GM12801 (cell line): ENCODE data around the gene VPS54.

Source experiments
- TF ChIP-seq, protein P1 (sequence below): IDR thresholded peaks from one replicate; pipeline ENCODE4 v1.5.1; 2011; ENCODE audit warnings: control low read depth; ENCODE audit not compliant: insufficient read length; ENCODE audit errors: extremely low read depth

The VPS54 gene

DNA sequence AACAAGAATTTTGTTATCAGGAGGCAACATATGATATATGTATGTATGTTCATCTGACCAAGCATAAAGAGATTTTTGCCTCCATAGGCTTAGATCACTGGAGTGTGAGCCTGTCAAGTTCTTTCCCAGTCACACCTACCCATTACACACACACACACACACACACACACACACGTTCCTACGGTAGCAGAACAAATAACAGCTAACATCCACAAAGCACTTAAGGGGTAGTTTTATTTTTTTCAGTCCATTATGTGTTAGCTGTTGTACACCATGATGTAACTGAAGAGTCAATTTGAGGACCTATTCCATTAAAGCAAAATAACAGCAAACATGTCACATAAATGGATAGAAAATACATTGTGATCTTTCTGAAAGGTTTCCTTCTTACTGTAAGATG is 138.0 kb downstream of the VPS54 start:
- TF ChIP-seq, protein P1, sequence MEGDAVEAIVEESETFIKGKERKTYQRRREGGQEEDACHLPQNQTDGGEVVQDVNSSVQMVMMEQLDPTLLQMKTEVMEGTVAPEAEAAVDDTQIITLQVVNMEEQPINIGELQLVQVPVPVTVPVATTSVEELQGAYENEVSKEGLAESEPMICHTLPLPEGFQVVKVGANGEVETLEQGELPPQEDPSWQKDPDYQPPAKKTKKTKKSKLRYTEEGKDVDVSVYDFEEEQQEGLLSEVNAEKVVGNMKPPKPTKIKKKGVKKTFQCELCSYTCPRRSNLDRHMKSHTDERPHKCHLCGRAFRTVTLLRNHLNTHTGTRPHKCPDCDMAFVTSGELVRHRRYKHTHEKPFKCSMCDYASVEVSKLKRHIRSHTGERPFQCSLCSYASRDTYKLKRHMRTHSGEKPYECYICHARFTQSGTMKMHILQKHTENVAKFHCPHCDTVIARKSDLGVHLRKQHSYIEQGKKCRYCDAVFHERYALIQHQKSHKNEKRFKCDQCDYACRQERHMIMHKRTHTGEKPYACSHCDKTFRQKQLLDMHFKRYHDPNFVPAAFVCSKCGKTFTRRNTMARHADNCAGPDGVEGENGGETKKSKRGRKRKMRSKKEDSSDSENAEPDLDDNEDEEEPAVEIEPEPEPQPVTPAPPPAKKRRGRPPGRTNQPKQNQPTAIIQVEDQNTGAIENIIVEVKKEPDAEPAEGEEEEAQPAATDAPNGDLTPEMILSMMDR: no peak

DNA sequence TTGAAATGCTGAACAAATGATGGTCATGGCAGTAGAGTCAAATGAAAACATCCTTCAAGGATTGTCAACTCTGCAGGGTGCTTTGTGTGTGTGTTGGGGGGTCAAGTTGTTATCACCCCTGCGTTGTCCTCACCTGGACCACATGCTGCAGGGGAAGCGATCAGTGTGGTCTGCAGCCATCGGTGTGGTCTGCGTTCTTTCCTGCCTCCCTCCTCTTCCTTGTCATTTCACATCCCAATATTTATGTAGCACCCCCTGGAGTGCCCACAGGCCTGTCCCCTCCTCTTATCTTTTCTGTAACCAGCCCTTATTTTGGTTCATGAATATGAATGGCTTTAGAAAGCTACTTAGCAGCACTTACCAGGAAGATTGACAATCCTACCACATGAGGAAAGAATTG is 138.6 kb downstream of the VPS54 start:
- TF ChIP-seq, protein P1: no peak

DNA sequence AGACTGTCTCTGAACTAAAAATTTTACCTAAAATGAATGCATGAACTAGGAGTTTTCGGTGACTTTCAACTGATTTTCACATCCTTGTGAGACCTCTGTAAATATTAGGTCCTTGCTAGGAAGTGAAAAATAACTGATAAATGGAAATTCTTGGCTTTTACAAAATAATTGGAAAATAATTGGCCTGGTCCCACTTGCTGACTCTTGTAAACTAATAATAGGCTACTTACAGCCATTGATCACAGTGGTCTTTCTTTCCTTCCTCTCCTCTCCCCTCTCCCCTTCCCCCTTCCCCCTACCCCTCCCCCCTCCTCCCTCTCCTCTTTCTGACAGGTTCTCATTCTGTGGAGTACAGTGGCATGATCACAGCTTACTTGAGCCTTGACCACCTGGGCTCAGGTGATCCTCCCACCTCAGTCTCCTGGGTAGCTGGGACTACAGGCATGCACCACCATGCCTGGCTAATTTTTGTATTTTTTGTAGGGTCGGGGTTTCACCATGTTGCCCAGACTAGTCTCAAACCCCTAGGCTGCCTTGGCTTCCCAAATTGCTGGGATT is 139.3 kb downstream of the VPS54 start:
- TF ChIP-seq, protein P1: no peak

DNA sequence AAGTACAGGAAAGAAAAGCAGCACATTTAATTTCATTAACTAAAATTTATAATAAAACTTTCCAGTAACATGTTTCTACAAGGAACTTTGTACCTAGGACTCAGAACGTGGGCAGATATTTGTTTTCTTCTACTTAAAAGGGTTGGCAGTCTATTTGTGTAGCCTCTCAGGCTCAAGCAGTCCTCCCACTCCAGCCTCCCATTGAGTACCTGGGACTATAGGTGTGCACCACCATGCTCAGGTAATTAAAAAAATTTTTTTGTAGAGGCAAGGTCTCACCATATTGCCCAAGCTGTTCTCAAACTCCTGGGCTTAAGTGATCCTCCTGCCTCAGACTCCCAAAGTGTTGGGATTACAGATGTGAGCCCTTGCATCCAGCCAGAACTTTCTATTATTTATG is 140.7 kb downstream of the VPS54 start:
- TF ChIP-seq, protein P1: no peak

DNA sequence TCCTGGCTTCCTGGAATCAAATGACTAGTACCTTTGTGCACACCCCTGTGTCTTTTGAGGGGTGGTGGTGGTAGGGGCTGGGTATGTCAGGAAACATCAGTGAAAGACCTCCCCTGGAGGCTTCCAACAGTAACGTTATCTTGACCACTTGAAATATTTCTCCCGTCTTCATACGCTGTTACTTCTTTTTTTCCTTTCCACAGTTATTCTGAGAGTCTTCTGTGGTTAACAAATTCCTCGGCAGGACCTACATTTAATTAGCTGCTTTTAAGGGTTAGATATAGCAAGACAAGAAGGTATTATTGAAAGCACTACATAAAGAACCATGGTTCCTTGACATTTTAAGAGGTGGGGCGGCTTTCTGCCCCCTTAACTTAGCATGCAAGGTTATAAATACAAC is 142.9 kb downstream of the VPS54 start:
- TF ChIP-seq, protein P1: no peak

DNA sequence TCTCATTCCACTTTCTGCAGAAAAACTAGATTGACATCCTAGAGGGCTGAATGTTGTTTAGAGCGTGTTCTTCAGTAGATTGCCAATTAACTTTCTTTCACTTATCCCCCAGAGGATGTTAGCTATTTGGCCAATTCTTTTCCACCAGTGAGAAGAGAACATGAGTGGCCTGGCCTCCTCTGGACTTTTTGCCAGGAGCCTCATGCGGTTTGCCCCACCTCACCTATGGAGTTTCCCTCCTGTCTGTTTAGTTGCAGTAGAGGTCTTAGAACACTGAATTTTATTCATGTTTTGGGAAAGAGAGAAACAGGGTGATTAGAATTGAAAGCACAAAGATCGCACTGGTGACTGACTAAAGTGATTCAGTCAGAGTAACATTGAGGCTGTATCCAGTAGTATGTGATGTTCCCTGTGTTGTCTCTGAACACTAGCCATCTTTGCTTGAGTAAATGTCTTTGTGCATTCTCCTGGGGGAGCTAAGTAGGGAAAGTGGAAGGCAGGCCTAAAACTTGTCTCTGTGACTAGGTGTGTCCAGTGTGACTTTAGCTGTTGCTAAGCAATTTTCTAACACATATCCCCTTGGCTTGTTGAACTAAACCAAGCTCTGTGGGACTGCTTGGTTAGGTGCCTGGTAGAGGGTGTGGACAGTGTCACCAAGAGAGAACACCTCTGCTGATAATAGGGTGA is 143.5 kb downstream of the VPS54 start:
- TF ChIP-seq, protein P1: no peak

DNA sequence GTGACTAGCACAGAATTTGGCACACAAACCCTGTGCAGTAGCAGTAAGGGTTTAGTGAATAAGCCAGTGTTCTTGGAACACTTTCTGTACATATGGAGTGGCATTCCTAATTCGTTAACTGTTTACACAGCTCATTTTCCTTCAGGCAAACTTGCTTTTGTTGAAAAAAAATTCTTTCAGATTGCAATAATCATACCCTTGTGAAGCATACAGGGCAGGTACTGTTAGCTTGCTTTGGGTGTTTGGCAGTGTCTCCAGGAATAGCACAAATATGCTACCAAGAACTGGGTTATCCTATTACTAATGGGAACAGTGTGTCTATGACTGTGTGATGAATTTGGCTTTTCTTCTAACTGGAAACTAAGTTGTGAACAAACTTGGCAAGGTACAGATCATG is 144.1 kb downstream of the VPS54 start:
- TF ChIP-seq, protein P1: no peak
